Body of pancreas (tissue), 4 donors: Measurements from ENCODE around the gene ABCG8.

ENCODE experiments used
- POLR2A ChIP-seq, 3 donors: fragments of 450-650 bp; IDR thresholded peaks; one replicate each; pipeline ENCODE4 v1.6.1; 2016; ENCODE audit warnings: antibody characterized with exemption in 3 of 3, mild to moderate bottlenecking in 2 of 3
- TF ChIP-seq, protein P1 (sequence below), 7 experiments: fragments of 450-650 bp in 4 of 7; fragments of 200-600 bp in 3 of 7; sonication (generic) in 3 of 7; IDR thresholded peaks; one replicate each; pipeline ENCODE4 v1.5.1; 2016 to 2019; ENCODE audit warnings: antibody characterized with exemption in 7 of 7

- TF ChIP-seq POLR2A (IDR thresholded peaks at IDR 0.05) = no peak
- TF ChIP-seq, protein P1, sequence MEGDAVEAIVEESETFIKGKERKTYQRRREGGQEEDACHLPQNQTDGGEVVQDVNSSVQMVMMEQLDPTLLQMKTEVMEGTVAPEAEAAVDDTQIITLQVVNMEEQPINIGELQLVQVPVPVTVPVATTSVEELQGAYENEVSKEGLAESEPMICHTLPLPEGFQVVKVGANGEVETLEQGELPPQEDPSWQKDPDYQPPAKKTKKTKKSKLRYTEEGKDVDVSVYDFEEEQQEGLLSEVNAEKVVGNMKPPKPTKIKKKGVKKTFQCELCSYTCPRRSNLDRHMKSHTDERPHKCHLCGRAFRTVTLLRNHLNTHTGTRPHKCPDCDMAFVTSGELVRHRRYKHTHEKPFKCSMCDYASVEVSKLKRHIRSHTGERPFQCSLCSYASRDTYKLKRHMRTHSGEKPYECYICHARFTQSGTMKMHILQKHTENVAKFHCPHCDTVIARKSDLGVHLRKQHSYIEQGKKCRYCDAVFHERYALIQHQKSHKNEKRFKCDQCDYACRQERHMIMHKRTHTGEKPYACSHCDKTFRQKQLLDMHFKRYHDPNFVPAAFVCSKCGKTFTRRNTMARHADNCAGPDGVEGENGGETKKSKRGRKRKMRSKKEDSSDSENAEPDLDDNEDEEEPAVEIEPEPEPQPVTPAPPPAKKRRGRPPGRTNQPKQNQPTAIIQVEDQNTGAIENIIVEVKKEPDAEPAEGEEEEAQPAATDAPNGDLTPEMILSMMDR (IDR thresholded peaks at IDR 0.05) = no peak
Measured at GRCh38 chr2:43899589-43899988, 60.8 kb downstream of the ABCG8 start.
